Heart left ventricle (tissue), 16 donors: Measurements from ENCODE around the gene EXOC3L2. TPM values are rescaled to one million over a fixed set of nuclear protein-coding genes. Genes with fewer than 3 reads are reported as not detected.

Source experiments
- ATAC-seq, 4 donors: fragments of 200-7000 bp; cut with Tn5 transposase; one replicate each; pipeline ENCODE4 v1.9.1; 2020 to 2022; ENCODE audit warnings: moderate library complexity in 4 of 4, mild to moderate bottlenecking in 3 of 4, moderate number of reproducible peaks in 1 of 4
- DNase-seq, 5 donors: peaks; one replicate each; pipeline ENCODE4 v3.0.0-alpha.2; 2020
- H3K27ac ChIP-seq, 12 donors: fragments of 200-600 bp; sonication (generic) in 4 of 12; one replicate each; pipeline versions ENCODE4 v1.5.0 to v1.8.0; 2016 to 2022; ENCODE audit warnings: mild to moderate bottlenecking in 2 of 12
- H3K27me3 ChIP-seq, 9 donors: fragments of 200-600 bp; sonication (generic) in 2 of 9; one replicate each; pipeline versions ENCODE4 v1.5.1 to v1.8.0; 2016 to 2022; ENCODE audit warnings: mild to moderate bottlenecking in 3 of 9
- H3K36me3 ChIP-seq, 9 donors: fragments of 200-600 bp; sonication (generic) in 2 of 9; one replicate each; pipeline versions ENCODE4 v1.5.0 to v1.8.0; 2018 to 2022; ENCODE audit warnings: mild to moderate bottlenecking in 2 of 9
- H3K4me1 ChIP-seq, 12 donors: fragments of 200-600 bp; sonication (generic) in 4 of 12; one replicate each; pipeline versions ENCODE4 v1.5.0 to v1.8.0; 2016 to 2022; ENCODE audit warnings: mild to moderate bottlenecking in 3 of 12
- H3K4me3 ChIP-seq, 12 donors: fragments of 200-600 bp; sonication (generic) in 4 of 12; one replicate each; pipeline versions ENCODE4 v1.5.0 to v1.8.0; 2017 to 2022; ENCODE audit warnings: mild to moderate bottlenecking in 9 of 12, moderate library complexity in 4 of 12
- H3K9me3 ChIP-seq, 12 donors: fragments of 200-600 bp; sonication (generic) in 4 of 12; one replicate each; pipeline versions ENCODE4 v1.5.0 to v1.8.0; 2016 to 2022; ENCODE audit warnings: mild to moderate bottlenecking in 1 of 12
- CTCF ChIP-seq, 12 donors: fragments of 200-600 bp; sonication (generic) in 4 of 12; IDR thresholded peaks; one replicate each; pipeline versions ENCODE4 v1.5.0 to v1.8.0; 2018 to 2022; ENCODE audit warnings: antibody characterized with exemption in 12 of 12, mild to moderate bottlenecking in 5 of 12
- POLR2A ChIP-seq, 2 donors: fragments of 450-650 bp; IDR thresholded peaks; one replicate each; pipeline ENCODE4 v1.6.1; 2017; ENCODE audit warnings: antibody characterized with exemption in 2 of 2, mild to moderate bottlenecking in 2 of 2, moderate library complexity in 2 of 2
- WGBS, 4 donors: extraction: QIAGEN DNeasy Blood & Tissue Kit in 2 of 4; methylation state at CpG; one replicate each; pipeline versions ENCODE4 v1.1.5 to v1.1.7; 2013 to 2018; 5-methylcytosine and 5-hydroxymethylcytosine counted together
- intact Hi-C, 10 donors: fragments of 100-400 bp; cut with DNase I; formaldehyde crosslinking; loops; one replicate each; pipeline versions ENCODE4 v1.11.1 to v1.14.2; 2022
- polyA plus RNA-seq, 2 donors: library from polyadenylated mRNA; stranded (reverse); fragments of 200-250 nt; gene quantifications; one replicate each; pipeline ENCODE4 v1.2.3, GENCODE V29; 2013
- total RNA-seq, 9 donors: library from RNA; depleted of rRNA in 2 of 9; stranded (reverse); fragments of >200 nt in 2 of 9; fragmentation: NEBNext Ultra II Directional in 3 of 9; extraction: Animal tissue kit (Norgen Biotek cat#: 25700) in 3 of 9; gene quantifications; one replicate each; pipeline versions ENCODE4 v1.1.0 to v1.2.4, GENCODE V29; 2016 to 2023
- donor health status: ischemic (EF 13 %, LVEDD 7.1; RV severe dilation, severe dysfunction).
- donor health status: healthy with polysubstance abuse.
- donor health status: DM: no; HTN: yes; CAD: no.
- donor health status: DM: no; HTN: no; CAD: no.
- donor health status: ischemic (EF 25% LVEDD 6.9; RV normal size, moderate dysfunction).
- donor health status: ischemic (EF 25% LVEDD 5.7; RV mildly dilated, moderate dysfunction).
- donor health status: healthy.
- donor health status: DM: yes; HTN: yes; CAD: no.
- donor health status: ischemic (EF 35%, LVEDD 5.7; RV mildly dilated, moderate dysfunction).
- donor health status: nonischemic (EF 11% LVEDD 7.7; RV severe dilation, severe dysfunction).
- donor health status: DM: yes; HTN: yes; CAD: no.
- donor health status: PGD.
- donor health status: ischemic (EF 29% LVEDD 5.4; RV normal size, mild dysfunction).
- donor health status: nonischemic (EF 23%, LVEDD 6.1; RV moderate dilation, normal function).

Gene EXOC3L2
- total and polyA plus RNA-seq, 11 donors = 0.32 to 2.5 (median 0.88) TPM

- H3K36me3 ChIP-seq = peaks cover 0 to 20% (median 0%) of the 10 kb centered on the region in 9 donors
- intact Hi-C loops = loop anchor here in 2 of 10 donors (10.0 kb wide), 2 partner anchors 61 to 169 kb away; partner anchors contain the start of gene EXOC3L2 (in 1 of the 2)
These were observed 61.1 kb downstream of the EXOC3L2 start for GRCh38 chr19:45184115-45184514.

GRCh38 chr19:45182758-45183157, 62.4 kb downstream of the EXOC3L2 start:
- H3K36me3 ChIP-seq = peaks cover 0 to 20% (median 0%) of the 10 kb centered on the region in 9 donors
- ATAC-seq = no peak
- H3K27me3 ChIP-seq = no peaks in the 10 kb centered on the region
- no peak overlapping the region for H3K4me3 ChIP-seq
- TF ChIP-seq POLR2A (IDR thresholded peaks at IDR 0.05) (no peak), CTCF (IDR thresholded peaks at IDR 0.05) (no peak)
- intact Hi-C loops = loop anchor here in 2 of 10 donors (10.0 kb wide), 2 partner anchors 62 to 168 kb away; partner anchors contain the start of gene EXOC3L2 (in 1 of the 2)
- no peak overlapping the region for H3K27ac ChIP-seq
- peaks cover 0 to 40% (median 20%) of the 10 kb centered on the region in 12 donors for H3K4me1 ChIP-seq
- no peak for DNase-seq
- H3K9me3 ChIP-seq = no peaks in the 10 kb centered on the region
- 64 to 78% (median 72%) methylated on average over 4 of the region's 4 CpGs for WGBS, 4 donors

More at GRCh38 chr19:45184115-45184514, 61.1 kb downstream of the EXOC3L2 start:
- Histone ChIP-seq H3K27me3 (no peaks in the 10 kb centered on the region), H3K9me3 (no peaks in the 10 kb centered on the region), H3K4me3 (no peak overlapping the region), H3K27ac (no peak overlapping the region), H3K4me1 (peaks cover 0 to 40% (median 18%) of the 10 kb centered on the region in 12 donors)
- TF ChIP-seq POLR2A (IDR thresholded peaks at IDR 0.05) (no peak), CTCF (IDR thresholded peaks at IDR 0.05) (no peak)
- DNase-seq = no peak
- WGBS, 4 donors = 84 to 93% (median 90%) methylated on average over 5 of the region's 5 CpGs
- no peak for ATAC-seq

GRCh38 chr19:45180936-45181335, 64.3 kb downstream of the EXOC3L2 start:
- WGBS, 4 donors = 81 to 85% (median 85%) methylated on average over 7 of the region's 7 CpGs
- no peaks in the 10 kb centered on the region for H3K9me3 ChIP-seq
- intact Hi-C loops = loop anchor here in 2 of 10 donors (10.0 kb wide), 2 partner anchors 64 to 166 kb away; partner anchors contain the start of gene EXOC3L2 (in 1 of the 2)
- no peaks in the 10 kb centered on the region for H3K27me3 ChIP-seq
- ATAC-seq (no peak), DNase-seq (no peak)
- no peak for TF ChIP-seq POLR2A (IDR thresholded peaks at IDR 0.05)
- no peak for TF ChIP-seq CTCF (IDR thresholded peaks at IDR 0.05)
- H3K27ac ChIP-seq = no peak overlapping the region
- no peak overlapping the region for H3K4me3 ChIP-seq
- peaks cover 0 to 51% (median 26%) of the 10 kb centered on the region in 12 donors for H3K4me1 ChIP-seq
- H3K36me3 ChIP-seq = peaks cover 0 to 20% (median 0%) of the 10 kb centered on the region in 9 donors

GRCh38 chr19:45179892-45180370, 65.3 kb downstream of the EXOC3L2 start:
- Histone ChIP-seq H3K4me3 (peak overlapping the region; percentile 53 to 95 (median 84)), H3K9me3 (no peaks in the 10 kb centered on the region), H3K4me1 (peaks cover 0 to 50% (median 26%) of the 10 kb centered on the region in 12 donors), H3K27me3 (no peaks in the 10 kb centered on the region), H3K27ac (peak overlapping the region in 8 of 12 donors; percentile 74 to 95 (median 89)), H3K36me3 (peaks cover 0 to 20% (median 0%) of the 10 kb centered on the region in 9 donors)
- intact Hi-C loops = loop anchor here in 6 of 10 donors (2.0 to 10.0 kb wide), 7 partner anchors 53 to 165 kb away; partner anchors contain the start of genes PPP1R37 (in 4 of the 6), EXOC3L2 (in 1 of the 6), GEMIN7 (in 1 of the 6) and ZNF296 (in 1 of the 6)
- DNase-seq (no peak), ATAC-seq (no peak)
- WGBS, 4 donors = 53 to 64% (median 57%) methylated on average over 9 of the region's 9 CpGs
- no peak for TF ChIP-seq POLR2A (IDR thresholded peaks at IDR 0.05)
- TF ChIP-seq CTCF (IDR thresholded peaks at IDR 0.05) = no peak
